Nucleus accumbens (tissue), 56 donors: ENCODE data around the gene USP10.

Source experiments
- DNase-seq, 56 donors: peaks; one replicate each; lab custom pipeline; 2025; lab: John Stamatoyannopoulos, UW

The USP10 gene

GRCh38 chr16:84694980-84695379, 4.8 kb upstream of the USP10 start:
- no peak for DNase-seq

DNA sequence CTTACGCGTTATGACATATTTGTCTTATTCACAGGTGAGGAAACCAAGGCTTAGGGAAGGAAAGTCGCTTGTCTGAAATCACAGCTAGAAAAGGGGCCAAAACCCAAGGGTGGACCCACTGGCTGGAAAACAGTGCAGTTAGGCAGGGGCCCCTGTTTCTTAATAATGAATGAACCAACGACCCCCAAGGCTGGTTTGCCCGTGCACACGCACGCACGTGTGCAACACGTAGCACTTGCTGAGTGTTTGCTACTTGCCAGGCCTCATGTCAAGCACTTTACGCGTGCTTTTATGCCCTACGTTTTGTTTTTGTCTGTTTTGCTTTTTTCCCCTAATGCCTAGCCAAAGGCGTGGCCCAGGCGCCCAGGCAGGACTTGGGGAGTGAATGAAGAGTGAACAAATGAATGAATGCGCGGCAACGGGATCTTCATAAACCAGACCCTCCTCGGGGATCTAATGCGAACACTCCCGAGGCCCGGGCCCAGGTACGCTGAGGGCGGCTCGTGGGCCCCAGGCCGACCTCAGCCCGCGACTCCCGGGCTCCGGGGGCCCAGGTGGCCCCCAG, 571 bp upstream of the USP10 start:
- DNase-seq: peak in 4 of 56 donors; percentile 18 to 53 (median 36)

GRCh38 chr16:84700446-84701300, 873 bp downstream of the USP10 start:
- DNase-seq: peak in 30 of 56 donors; percentile 3 to 64 (median 22)

GRCh38 chr16:84703681-84704080, 3.9 kb downstream of the USP10 start:
- DNase-seq: no peak

GRCh38 chr16:84704253-84704652, 4.5 kb downstream of the USP10 start:
- DNase-seq: no peak

DNA sequence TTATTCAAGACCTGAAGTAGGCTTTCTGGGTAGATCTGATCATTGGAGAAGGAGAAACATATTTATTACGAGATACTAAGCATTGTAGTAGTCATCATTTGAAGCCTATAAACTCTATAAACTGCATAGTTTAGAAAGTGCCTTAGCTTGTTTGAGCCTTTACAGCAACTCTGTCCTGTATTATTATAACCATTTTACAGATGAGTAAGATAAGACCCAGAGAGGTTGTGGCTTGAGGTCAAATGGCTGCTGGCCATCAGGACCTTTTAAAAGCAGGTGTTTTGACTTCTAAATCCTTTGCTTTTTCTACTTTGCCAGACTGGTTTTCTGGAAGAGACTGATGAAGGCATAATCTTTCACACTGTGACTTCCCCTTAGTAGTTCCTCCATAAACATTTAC, 7.1 kb downstream of the USP10 start:
- no peak for DNase-seq

GRCh38 chr16:84709609-84710008, 9.8 kb downstream of the USP10 start:
- no peak for DNase-seq

DNA sequence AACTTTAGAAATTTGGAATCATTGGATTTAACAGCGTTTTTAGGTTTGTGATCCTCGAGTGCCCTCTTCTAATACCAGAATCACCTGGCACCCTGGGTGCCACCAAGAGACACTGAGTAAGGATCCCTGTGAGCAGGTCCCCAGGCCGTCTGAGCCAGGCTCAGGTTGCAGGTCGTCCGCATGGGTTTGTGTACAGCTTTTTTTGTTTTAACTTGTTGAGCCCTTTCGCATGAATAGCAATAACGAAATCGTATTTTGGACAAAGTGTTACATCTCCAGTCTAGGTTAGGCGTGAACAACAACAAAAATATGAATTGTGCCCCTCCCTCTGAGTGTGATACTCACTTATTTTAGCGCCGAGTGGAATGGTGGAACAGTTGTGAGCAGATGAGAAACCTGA, 10.9 kb downstream of the USP10 start:
- DNase-seq: no peak

- DNase-seq: no peak
Measured at GRCh38 chr16:84712138-84712671, 12.4 kb downstream of the USP10 start.

- DNase-seq: no peak
Measured at GRCh38 chr16:84712801-84713775, 13.3 kb downstream of the USP10 start.

- no peak for DNase-seq
Measured at GRCh38 chr16:84714028-84714427, 14.2 kb downstream of the USP10 start.

- DNase-seq: no peak
Measured at GRCh38 chr16:84715424-84715823, 15.6 kb downstream of the USP10 start.

- DNase-seq: no peak
Measured at GRCh38 chr16:84715854-84716253, 16.1 kb downstream of the USP10 start.

DNA sequence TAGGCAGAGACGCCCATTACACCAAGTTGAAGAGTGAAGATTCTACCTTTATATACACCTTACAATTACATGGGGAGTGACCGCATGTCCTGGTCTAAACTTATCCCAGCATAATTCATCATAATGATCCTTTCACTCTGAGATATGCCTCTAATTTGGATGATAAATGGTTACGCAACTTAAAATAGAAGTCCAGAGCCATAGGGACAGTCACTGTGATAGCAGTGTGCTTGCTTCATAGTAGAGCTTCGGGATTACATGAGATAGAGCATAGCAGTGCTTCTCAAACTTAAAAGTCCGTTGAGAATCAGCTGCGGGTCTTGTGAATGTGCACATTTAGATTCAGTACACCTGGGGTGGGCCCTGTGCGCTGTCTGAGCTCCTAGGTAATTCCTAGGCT, 16.9 kb downstream of the USP10 start:
- DNase-seq: no peak

DNA sequence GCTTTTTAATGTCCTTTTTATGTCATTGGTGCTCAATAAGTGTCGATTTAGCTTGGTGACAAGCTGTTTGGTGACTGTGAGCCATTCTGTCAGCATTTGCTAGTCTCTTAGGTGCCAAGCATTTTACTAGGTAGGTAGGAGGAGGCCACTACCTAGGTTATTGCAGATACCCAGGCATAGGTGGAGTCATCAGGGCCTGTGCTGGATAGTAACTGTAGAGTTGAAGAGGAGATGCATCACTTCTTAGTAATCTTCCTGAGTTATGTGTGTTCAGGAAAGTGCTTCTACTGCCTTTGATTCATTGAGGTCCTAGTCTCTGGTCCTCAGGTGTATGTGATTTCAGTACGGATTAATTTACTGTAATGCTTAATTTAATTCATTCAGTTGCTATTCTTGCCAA, 17.7 kb downstream of the USP10 start:
- no peak for DNase-seq

GRCh38 chr16:84720177-84720579, 20.4 kb downstream of the USP10 start:
- DNase-seq: no peak

- DNase-seq: no peak
Measured at GRCh38 chr16:84722068-84722467, 22.3 kb downstream of the USP10 start.

- DNase-seq: no peak
Measured at GRCh38 chr16:84723906-84724305, 24.1 kb downstream of the USP10 start.

DNA sequence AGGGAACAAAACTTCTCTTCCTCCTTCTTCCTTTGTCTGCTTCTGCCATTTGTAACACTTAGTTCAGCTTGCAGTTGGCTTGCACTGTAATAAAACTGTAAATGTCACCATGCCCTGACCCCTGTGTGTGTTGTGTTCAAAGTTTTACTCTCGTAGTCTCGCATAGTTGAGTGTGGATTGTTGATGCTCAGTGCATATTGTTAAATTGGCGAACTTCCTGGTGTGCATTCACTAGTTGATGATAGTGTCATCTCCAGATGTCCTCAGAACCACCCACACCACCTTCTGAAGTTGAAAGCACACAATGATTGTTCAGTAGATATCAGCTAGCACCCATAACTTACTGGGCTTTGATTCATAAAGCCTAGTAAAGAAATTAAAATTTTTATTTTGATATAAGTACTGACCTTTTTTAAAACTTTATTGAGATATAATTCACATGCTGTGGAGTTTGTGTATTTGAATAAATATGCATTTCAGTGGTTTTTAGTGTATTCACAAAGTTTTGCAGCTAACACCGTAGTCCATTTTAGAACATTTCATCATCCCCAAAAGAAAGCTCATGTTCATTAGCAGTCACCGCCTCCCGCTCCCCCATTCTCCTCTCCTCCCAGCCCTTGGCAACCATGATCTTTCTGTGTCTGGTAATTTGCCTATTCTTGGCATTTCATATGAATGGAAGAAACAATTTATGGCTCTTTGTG, 25.0 kb downstream of the USP10 start:
- peak in 1 of 56 donors; percentile 8 for DNase-seq

- DNase-seq: no peak
Measured at GRCh38 chr16:84725481-84726078, 25.8 kb downstream of the USP10 start.
